ENCODE data around the gene GAS2L1.

GAS2L1 gene

DNA sequence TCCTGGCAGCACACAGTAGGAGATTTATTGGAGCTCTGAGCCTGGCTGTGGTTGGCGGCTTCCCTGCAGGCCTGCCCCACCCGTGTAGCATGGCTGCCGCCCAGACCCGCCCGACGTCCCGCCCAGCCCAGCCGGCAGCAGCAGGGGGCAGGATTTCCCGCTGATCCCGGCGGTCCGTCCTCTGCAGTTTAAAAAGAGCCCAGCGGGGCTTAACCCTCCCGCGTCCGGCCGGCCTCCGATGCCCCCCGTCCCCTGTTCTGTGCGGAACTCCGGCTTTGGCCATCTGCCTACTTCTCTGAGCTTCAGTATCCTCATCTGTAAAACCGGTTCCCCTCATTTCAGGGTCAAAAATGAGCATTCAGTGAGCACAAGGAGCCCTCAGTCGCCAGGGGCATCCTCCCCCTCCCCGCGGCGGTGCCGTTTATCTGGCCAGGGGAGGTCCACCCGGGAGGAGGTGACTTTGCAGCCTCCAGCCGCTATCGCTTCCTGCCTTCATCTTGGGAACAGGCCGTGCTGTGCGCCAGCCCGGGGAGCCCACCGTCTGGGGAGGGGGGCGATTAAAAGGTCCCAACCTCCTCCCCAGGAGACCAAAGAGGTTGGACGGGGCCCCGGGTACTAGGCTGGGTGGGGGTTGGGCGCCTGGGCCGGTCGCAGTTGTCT is at the start of gene GAS2L1:
TSS of gene GAS2L1 (plus strand) at position 476 of the 660 bp plus-strand sequence. CDS start 1,456 bp downstream, outside the sequence.
- peak; percentile 71 for DNase-seq

DNA sequence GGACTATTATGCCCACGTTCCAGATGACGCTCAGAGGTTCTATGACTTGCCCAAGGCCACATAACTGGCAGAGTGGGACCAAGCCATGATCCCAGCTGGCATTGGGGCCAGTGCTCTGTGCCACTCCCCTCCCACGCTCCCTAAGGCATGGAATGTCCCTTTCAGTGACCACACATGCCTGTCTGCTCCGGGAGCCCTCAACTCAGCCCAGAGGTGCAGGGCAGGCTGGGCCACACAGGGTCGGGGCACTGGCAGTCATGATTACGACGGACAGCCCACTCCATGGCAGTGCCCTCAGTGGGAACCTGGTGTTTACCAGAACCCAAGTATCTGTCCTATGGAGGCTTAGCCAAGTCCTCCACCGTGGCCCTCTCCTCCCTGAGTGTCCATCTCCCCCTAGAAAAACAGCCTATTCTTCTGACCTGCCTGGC is 48.7 kb upstream of the GAS2L1 start:
- DNase-seq, result no peak

DNA sequence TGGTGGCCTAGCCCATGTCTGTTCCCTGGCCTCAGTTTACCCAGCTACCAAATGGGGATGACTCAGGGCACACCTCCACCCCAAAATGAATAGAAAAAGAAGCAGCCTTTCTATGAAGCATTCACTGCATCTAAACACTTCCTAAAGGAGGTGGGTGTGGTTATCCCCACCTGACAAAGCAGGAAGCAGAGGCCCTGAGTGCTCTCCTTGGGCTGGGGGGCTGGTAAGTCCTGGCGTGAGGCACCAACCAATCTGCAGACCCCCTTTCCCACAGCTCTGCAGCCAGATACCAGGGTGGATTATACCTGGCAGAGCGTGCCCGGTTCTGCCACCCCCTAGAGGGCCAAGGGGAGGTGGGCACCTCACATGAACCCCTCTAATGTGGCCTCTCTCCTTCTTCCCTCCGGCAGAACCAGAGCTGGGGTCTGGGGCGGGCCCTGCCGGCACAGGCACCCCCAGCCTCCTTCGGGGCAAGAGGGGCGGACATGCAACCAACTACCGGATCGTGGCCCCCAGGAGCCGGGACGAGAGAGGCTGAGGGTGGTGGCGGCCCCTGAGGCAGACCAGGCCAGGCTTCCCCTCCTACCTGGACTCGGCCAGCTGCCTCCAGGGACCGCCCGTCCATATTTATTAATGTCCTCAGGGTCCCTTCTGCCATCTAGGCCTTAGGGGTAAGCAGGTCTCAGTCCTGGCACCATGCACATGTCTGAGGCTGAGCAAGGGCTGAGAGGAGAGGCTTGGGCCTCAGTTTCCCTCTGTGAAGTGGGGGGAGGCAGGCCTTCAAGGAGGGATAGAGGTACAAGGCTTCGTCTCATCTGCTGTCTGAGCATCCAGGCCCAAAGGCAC is 47.8 kb upstream of the GAS2L1 start:
- DNase-seq, result no peak

DNA sequence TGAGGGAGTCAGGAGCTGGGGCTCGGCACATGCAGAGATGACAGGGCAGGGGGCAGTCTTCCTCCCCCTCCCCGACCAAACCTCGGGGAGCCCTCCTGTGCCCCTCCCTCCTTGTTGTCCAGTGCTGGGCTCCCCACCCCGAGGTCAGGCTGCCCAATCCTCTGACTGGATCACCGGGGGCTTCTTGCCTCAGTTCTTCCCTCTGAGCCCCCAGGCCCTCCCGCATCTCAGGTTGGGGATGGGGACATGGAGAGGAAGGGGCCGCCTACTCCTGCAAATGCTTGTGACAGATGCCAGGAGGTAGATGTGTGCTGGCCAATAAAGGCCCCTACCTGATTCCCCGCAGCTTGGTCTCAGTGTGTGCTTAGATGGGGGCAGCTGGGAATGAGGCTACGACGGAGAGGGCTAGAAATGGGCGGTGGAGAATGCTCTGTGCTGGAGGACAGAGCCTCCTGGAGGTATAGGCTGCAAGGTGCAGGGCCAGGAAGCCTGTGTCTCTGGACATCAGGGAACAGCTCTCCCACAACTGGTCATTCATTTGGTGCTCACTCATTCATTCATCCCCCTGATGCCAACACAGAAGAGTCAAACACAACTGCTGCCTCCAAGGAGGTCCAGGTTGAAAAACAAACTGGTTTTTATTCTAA is 47.1 kb upstream of the GAS2L1 start:
- no peak for DNase-seq

GRCh38 chr22:29260031-29260560 is 46.4 kb upstream of the GAS2L1 start:
- no peak for DNase-seq

- no peak for DNase-seq
Measured at GRCh38 chr22:29260601-29261315, 45.7 kb upstream of the GAS2L1 start.

DNA sequence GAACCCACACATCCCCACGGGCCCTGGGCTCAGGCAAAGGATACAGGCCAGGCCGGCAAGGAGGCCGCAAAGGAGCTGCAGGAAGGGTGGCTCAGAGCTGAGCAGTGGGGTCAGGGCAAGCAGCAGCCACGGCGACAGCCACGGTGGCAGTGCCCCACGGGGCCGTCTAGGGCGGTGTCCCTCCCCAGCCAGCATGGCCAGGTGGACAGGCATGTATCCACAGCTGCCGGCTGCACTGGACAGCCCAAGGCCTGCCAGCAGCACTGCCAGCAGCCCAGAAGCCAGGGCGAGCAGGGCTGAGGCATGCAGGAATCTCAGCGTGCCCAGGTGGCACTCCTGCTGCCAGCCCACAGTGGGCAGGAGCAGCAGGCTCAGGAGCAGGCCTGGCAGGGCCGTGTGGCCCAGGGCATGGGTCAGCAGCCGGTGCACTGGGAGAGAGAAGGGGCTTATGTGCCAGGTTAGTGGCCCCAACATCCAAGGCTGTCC is 42.6 kb upstream of the GAS2L1 start:
- DNase-seq, result no peak

DNA sequence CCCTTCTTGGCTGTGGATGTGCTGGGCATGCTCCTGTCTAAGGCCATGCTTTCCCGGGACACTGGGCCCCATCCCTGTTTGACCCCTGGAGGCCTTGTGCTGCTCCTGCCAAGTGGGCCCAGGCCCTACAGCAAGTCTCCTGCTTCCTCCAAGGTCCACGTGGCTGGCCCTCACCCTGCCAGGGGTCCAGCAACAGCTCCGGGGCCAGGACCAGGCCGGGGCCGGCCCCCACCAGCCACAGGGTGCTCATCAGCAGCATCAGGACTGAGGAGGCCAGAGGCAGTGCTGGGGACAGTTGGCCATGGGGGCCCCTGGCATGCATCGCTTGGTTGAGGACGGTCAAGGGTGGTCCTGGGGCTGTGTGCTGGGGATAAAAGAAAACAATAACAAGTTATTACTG is 41.1 kb upstream of the GAS2L1 start:
- DNase-seq, result no peak

- no peak for DNase-seq
Measured at GRCh38 chr22:29265929-29266328, 40.5 kb upstream of the GAS2L1 start.

DNA sequence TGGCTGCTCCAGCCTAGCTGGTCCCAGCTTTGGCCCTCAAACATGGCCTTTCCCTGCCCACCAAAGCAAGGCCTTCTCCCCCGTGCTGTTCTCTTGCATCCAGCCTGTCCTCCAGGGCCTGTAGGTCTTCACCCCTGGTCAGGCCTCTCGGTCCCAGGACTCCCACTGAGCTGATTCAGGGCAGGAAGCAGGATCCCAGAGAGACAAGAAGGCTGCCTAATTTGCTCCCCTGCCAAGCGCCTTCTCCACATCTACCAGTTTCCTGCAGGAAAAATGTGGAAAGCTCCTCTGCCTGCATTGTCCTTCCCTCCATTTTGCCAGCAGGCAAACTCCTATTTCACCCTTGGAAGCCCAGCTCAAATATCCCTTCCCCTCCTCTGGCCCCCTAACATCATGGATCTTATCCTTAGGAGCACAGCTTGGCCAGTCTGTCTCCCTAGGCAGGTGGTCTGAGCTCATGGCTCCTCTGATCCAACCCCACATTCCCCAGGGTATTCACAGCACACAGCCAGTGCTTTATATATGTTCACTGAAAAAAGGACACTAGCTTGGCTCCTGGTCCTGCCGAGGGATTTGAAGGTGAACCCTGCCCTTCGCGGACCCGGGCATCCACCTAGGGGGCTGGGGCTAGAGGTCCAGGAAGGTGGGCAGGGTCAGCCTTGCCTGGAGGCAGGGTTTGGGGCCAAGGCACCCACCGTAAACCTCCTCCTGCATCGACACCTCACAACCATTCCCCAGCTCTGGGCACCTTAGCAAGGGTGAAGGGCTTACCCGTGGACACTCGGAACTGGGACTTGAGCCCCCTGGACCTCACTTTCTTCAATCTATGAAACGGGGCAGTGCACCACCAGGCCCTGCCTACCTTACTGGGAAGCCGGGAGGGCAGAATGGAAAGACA is 39.6 kb upstream of the GAS2L1 start:
- no peak for DNase-seq

GRCh38 chr22:29267462-29267857 is 39.0 kb upstream of the GAS2L1 start:
- DNase-seq, result no peak

GRCh38 chr22:29267858-29268510 is 38.5 kb upstream of the GAS2L1 start, which contains the start of the genes EWSR1 and RHBDD3:
TSS of gene EWSR1 (plus strand) at chr22:29268268. CDS start at chr22:29268337, 69 bp downstream.
TSS of gene RHBDD3 (minus strand) at chr22:29267981. CDS start at chr22:29265626, 2,355 bp downstream.
- peak; percentile 88 for DNase-seq

- peak; percentile 70 for DNase-seq
Measured at GRCh38 chr22:29268511-29269229, 37.8 kb upstream of the GAS2L1 start.

GRCh38 chr22:29269230-29269604 is 37.2 kb upstream of the GAS2L1 start:
- peak; percentile 33 for DNase-seq

DNA sequence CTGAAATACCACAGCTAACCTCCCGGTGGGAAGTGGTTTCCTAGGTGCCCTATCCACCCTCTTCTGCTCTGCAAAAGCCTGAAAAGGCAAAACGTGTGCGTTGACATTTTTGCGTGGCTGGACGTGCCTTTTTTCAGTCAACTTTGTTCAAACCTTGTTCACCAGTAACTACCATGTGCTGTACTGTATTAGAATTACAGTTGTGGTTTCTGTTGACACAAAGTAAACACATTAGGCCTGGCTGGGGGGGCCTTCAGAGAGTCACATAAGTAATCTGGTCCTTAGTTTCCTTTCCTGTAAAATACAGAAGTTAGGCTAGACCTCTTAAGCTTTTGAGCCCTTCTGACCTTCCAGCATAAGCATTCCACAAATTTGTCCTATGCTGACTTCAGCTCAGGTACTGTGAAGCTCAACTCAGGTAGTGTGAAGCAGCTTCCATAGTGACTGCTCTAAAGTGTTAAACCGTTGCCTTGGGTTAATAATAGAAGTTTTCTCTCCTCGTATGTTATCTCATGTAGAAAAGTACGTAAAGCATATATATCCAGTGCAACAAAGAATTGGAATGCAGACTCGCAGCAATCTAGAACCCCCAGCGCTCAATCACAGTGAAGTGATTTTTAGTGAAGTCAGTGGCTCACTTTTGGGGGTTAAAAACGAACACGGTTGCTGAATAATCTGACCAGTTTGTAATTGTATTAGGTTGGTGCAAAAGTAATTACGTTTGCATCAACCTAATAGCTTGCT is 36.5 kb upstream of the GAS2L1 start:
- DNase-seq, result no peak

- no peak for DNase-seq
Measured at GRCh38 chr22:29270475-29271271, 35.8 kb upstream of the GAS2L1 start.

GRCh38 chr22:29272624-29273023 is 33.8 kb upstream of the GAS2L1 start:
- no peak for DNase-seq

GRCh38 chr22:29275167-29275566 is 31.3 kb upstream of the GAS2L1 start:
- DNase-seq, result no peak

Data from NCI-H146 (cell line).